Lower leg skin (tissue), 3 donors: ENCODE results near the gene C9orf152.

ENCODE experiments used
- CTCF ChIP-seq, 3 donors: fragments of 450-650 bp; IDR thresholded peaks; one replicate each; pipeline ENCODE4 v1.5.1; 2016; ENCODE audit warnings: antibody characterized with exemption in 3 of 3, mild to moderate bottlenecking in 3 of 3, moderate library complexity in 2 of 3
- POLR2A ChIP-seq, 2 donors: fragments of 450-650 bp; IDR thresholded peaks; one replicate each; pipeline ENCODE4 v1.6.1; 2016 to 2017; ENCODE audit warnings: antibody characterized with exemption in 2 of 2, mild to moderate bottlenecking in 1 of 2, moderate library complexity in 1 of 2

DNA sequence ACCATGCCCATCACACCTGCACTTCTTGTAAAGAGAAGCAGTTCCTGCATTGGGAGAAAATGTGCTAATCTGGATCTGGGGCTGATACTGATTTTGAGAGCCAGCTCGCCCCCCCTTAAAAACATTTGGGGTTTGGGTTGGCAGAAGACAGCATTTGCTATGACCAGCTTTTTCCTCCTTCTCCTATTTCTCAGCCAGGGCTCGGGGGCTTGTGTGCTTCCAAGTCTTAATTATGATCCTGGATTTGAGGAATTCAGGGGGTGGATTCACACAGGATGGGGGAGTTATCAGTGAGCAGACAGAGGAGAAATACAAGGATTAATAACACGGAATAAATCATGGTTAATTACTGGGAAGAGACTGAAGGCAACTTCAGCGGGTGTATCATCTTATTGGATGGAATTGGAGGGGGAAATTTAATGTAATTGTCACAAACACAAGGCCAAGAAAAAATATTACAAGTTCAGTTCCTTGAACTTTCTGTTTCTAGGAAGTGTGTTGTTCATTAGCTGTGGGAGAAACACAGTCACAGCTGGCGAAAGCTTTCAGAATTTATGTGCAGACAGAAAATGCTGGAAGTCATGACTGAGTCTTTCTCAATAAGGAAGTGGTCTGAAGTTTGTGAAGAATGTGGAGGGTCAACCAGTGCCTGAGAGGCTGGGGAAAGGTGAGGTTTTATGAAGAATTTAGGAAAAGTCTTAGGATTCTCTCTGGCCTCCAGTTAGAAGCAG, 15.3 kb downstream of the C9orf152 start:
- TF ChIP-seq CTCF (IDR thresholded peaks at IDR 0.05): no peak
- no peak for TF ChIP-seq POLR2A (IDR thresholded peaks at IDR 0.05)
